NCI-H187 (cell line): ENCODE results near the gene MCIDAS.

Experiments used
- DNase-seq, 2 experiments: peaks; one replicate each; lab custom pipeline; 2025; lab: John Stamatoyannopoulos, UW

Gene MCIDAS

DNA sequence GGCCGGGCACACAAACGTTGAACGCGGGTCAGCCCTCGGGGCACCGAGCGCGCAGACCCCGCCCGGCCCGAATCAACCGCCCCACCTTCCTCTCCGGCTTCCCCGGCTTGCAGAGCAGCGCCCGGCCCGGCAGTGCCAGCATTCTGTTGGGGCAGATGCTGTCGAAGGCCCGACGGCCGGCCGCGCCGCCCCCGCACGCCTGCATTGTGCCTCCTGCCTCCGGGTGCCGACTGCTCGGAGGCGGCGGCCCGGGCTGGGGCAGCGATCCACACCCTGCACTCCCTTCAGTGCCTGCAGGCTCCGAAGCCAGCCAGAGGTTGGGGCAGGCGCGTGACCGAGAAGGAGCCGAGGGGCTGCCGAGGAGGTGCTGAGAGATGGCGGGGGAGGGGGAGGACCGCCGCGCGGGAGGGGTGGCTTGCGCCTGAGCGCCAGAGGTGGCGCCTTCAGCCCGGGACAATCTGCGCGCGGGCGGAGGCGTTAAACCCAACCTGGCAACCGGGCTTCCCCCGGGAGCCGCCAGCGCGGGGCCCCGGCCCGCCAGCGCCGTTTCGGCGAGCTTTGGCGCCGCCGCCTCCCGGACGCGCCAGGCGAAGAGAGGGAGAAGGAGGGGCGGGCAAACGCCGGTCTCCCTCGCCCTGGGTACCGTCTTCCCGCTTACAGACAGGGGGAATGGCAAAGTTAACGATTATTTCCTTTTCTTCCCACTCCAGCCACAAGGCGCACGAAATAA is at the start of gene MCIDAS:
Gene MCIDAS, minus strand, starts transcription at position 382 of the 730 bp plus-strand sequence. Its CDS starts 177 bp downstream, at position 205.
- peak; percentile 41 to 77 for DNase-seq

DNA sequence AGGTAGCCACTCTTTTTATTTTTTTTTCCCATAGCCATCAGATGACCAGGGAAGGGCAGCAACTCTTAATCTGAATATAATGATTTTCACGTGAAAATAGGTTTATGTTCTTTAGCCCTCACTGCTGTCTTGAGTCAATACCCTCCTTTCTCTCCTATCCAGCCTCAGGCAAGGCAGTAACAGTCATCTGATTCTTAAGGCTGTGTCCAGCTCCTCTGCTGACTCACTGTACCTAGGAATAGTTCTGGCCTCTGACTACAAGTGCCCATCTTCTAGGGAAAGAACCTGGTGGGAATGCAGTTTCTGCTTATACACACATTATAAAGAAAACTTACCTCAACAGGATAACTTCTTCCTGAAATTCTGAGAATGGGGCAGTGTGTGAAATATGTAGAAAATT is 49.7 kb upstream of the MCIDAS start:
- no peak for DNase-seq

DNA sequence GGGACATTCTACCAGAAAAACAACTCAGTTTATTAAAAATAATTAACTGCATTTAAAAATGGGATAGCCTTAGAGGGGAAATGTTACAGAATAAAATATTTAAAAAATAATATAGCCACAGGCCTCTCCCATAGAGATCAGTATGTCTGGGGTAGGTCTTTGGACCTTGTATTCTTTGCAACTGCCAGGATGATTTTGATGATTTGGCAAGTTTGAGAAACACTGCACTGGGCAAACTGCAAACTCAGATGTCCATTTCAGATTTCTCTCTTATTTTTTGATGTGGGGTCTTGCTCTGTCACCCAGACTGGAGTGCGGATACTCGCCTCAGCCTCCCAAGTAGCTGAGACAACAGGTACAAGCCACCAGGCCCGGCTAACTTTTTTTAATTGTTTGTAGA is 31.2 kb upstream of the MCIDAS start:
- no peak for DNase-seq

DNA sequence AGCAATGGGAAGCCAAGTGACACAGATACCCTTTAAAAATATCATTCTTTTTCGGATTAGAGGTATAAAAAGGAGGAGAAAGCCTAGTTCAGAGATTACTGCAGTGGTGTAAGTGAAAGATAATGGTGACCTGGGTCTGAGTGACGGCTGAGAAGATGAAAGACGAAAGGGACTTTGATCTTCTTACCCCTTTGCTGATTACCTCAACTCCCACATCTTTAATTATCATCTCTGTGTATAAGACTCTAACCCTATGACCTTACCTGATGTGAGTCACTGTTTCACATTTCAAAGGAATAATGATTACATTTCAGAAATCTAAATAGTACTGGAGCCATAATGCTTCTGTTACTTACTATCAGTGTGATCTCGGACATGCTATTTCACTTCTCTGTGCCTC is 27.7 kb upstream of the MCIDAS start:
- no peak for DNase-seq

DNA sequence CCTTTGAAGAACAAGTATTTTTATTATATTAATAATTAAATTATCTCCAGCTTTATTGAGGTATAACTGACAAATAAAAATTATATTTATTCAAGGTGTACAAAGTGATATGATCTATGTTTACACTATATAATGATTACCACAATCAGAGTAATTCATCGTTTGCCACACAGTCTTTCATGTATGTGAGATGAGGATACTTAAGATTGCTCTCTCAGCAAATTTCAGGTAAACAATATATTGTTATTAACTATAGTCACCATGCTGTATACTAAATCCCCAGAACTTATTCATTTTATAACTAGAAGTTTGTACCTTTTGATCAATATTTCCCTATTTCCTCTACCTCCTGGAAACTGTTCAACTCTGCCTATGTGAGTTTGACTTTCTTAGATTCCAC is 22.9 kb upstream of the MCIDAS start:
- no peak for DNase-seq

DNA sequence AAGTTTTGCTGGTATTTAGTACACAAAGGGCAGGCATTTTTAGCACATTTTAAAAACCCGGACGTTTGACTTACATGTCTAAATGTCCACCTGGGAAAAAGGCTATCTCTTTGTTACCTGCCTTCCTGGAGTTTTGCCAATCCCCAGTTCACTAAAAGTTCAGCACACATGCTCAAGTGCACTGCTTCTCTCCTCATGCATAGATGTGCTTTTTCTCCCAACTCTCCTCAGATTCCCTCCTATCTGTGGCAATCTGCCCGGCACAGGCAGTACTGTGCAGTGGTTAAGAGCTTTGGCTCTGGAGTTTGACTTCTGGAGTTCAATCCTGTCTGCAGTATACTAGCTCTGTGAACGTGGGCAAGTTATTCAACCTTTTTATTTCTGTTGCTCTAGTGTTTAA is 14.6 kb upstream of the MCIDAS start:
- DNase-seq: no peak

DNA sequence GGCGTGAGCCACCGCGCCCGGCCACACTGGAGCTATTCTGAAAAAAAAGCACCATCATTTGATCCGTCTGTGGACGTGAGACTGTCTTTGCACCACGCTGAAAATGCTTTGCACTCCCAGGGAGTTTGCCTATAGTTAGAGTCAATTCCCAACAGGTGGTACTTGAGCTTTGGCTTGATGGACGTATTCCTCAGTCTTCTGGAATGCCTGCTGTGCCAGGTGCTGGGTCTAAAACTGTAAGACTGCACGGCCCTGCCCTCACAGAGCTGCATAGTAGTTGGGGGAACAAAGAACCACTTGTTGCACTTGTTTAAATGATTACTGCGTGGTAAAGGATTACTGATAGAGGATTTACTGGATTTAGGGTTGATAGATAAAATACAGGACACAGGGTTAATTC is 9.7 kb upstream of the MCIDAS start:
- no peak for DNase-seq

DNA sequence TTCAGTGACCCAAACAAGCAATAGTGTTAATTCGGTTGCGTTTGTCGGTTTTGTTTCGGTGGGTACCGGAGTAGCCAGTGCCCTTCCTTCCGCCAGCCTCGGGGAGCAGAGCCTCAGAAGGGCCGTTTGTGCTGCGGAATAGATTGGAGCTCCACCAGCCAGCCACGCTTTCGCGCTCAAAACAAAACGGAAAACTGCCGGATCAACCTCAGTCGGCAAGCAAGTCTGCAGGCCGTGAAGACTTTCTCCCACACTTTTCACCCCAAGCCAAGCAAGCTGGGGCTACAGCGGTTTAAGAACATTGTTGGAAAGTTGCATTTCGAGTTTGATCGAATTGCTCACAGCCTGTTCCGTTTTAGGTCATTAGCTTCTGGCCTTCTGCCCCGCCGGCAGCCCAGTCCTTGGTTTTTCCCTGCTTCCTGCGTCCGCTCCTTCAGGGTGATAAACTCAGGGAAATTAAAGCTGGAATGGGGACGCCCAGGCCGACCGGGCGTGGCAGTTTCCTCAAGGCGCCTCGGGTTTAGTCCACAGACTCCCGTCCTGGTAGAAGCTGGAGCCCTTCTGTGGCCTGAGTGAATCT is 7.1 kb upstream of the MCIDAS start:
- no peak for DNase-seq

DNA sequence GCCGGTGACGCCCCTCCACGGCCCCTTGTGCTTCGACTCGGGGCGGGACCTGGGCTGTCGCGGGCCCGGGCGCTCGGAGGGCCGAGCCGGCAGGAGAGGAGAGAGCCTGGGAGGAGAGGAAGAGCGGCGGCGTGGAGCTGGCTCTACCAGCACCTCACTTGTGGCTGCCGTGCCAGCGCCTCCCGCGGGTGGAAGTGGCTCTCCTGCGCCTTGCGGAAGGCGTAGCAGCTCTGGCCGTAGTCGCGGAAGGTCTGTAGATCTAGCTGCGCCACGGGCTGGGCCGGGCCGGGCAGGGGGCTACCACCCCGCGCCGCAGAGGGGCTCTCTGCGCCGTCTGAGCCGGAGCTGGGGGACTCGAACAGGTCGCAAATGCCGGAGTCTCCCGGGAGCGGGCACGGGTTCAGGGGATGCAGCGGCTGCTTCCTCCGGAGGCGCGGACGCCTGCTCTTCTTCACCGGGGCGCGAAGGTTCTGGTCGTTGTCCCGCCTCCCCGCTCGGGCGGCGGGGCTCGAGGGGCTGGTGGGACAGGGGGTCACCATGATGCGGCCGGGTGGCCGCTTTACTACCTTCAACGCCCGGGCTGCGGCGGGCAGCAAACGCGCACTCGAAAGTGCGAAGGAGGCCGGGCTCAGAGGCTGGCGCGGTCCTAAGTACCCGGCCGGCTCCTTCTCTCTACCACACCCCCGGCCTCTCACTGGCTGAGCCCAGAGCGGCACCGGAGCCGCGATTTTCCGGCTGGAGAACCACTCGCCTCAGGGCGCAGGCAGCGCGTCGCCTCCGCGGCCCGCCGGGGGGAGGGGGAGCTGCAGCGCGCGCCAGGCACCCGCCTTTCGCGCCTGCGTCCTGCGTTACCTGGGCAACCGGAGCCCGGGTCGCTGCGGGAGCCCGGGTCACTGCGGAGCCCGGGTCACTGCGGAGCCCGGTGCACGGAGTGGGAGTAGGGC is 6.1 kb upstream of the MCIDAS start, which contains the start of gene CCNO:
Gene CCNO, minus strand, starts transcription at position 624 of the 944 bp plus-strand sequence. Its CDS starts 85 bp downstream, at position 539.
- peak; percentile 61 to 79 for DNase-seq

DNA sequence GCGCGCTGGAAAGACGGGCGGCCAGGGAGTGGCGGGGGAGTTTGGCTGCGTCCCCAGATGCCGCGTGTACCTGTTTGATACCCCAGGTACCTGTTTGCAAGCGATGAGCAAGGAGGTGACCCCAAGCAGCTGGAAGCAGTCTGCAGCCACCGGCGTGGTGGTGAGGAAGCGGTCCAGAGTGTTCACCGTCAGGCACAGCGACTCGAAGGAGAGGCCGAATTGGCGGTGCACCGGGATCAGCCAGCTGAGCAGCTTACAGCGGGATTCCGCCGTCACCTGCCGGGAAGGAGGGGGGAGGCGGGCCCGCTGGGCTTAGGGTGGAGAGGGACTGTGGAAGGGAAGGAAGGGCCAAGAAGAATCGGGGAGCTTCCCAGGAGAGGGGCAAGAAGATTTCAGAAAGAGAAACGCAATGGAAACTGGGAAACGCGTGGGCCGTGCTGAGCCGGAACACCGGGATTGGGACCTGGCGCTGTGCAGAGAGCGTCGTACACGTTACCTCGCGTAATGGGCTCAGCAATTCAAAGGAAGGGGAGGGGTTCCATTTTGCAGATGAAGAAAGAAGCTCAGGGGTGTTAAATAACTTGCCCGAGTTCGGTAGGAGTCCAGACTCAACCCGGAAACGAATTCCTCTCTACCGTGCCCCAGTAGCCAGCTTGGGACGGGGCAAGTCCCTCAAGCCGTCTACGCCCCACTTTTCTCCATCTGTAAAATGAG is 5.3 kb upstream of the MCIDAS start:
- peak; percentile 48 to 51 for DNase-seq

DNA sequence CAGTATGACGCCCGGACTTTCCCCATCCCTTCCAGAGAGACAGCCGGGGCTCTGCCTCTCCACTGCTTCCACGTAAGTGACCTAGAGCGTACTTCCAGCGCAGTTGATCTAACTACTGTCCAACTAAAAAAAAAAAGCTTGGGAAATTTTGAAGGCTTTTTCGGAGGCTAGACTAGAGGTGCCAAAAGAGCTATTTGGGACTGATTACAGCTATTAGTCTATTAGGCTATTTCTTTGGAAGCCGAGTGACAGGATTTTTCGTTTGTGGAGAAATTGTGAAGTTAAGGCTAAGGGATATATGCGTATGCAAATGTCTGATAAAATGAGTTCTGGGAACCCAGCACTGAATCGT is 4.8 kb upstream of the MCIDAS start:
- DNase-seq: no peak

DNA sequence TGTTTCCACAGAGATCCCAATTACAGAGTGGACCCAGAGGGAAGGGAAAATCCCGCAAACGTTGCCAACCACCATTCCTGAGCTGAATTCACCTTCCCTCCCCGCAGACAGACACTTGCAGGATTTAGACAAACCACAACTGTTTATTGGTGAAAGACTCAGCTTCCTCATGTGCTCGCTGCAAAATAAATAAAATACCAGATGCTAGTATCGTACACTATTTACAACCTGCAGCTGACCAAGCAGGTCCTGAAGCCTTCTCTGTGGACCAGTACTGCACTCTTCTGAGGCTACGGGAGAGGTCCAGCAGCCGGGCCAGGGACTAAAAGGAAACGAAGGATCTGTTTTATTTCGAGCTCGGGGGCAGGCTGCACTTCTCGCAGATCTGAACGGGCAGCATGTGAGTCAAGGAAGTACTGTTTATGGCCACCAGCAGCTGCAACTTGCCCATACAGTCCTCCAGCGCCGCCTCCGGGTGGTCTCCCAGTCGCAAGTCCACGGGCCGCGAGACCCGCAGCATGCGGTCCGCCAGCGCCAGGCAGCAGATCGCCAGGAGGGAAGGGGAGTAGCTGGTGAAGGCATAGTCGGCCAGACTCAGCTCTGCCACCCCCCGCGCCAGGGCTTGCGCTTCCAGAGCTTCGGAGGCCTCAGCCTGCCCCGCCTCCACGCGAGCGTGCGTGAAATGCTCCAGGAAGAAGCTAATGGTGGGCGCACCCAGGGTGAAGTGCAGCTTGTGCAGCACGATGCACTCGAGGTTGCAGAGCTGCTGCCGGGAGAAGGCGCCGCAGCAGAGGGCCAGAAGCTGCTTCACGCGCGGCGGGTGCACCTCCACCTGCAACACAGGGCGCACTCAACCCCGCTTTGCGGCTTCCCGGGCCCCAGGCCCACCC is 4.2 kb upstream of the MCIDAS start:
- no peak for DNase-seq

DNA sequence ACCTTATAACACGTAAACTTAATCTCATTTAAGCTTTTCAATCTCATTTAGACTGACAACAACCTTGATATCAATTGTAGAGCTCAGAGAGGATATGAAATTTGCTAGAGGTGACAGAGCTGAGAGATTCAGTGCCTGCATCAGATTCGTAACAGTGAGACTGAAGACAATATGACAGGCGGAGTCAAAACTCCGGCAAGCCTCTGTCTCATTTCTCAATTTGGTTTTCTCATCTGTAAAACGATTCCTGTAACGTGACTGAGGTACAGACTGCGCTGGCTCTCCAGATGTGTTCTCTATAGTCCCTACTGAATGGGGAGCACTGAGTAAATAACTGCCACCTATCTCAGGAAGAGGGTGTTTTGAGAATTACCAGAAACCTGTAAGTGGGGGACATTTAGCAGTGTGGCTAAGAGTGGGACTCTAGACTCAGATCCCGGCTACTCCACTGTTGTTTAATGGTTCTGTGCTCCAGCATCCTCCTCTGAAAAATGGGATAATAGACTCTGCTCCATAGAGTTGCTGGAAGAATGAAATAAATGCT is 3.0 kb upstream of the MCIDAS start:
- no peak for DNase-seq

DNA sequence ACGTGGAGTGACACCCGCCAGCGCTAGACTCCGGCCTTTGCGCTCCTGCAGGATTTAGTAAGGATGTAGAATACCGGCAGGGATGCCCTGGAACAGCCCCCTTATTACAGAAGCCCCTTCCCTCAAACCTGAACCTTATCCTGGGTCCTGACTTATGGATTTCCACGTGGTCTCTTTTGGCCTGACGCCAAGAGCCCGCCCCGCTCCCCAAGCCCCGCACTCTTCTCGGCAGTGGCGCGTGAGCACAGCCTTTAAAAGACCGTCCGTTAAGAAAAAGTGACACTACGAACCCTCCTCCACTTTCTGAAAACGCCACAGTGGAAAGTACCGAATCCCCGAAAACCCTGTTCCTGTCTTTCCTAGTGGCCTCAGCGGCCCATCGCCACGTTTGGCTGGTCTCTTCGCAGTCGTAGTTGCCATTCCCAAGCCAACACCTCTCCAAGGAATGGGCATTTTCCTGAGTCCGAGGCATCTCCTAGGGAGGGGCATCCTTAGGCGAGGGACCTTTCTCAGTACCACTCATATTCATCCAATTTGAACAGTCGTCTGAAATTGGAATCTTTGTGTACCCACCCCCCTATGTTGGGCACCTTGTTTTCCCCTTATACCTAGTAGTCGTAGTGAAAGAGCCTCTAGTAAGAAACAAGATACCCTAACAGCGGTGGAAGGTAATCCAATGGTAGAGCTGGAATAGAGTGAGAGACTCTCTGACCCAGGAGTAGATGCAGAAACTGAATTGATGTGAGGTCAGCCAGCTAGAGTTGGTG is 732 bp upstream of the MCIDAS start:
- no peak for DNase-seq

DNA sequence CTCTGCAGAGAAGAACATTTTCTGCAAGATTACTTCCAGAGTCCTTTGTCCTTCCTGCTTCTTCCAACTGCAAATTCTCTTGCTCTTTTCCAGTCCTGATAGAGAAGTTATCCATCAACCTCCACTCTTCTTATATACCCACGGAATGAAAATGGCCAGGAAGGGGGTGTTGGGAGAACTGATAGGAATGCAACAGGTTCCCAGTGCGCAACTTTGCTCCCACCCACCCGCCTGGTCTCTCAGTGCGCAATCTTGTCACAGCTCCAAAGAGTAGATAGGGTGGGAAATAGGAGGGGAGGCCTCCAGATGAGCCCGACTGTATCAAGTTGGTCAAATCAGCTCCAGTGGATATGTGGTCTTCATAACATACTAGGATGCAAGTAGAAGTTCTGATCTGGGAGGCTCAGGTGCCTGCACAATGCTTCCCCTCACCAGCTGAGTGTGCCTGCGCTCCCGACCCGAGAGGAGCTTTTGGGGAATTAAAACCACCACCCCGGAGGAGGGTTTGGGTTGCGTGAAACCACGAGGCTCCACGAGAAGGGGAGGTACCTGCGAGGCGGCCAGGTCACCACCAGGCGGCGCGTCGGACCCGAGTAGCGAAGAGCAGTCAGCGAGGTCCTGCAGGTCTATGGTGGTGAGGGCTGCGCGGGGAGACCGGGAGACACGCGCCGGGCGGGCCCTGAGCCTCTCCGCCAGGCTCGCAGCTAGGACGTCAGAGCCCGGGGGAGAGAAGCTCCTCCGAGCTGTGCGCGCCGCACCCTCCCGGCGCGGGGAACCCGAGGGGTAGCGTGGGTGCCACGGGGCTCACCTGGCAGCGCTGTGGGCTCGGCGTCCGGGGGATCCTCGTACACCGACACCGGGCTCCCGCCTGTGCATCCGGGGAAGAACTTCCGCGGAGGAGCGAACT is 835 bp downstream of the MCIDAS start:
- peak; percentile 44 to 61 for DNase-seq

DNA sequence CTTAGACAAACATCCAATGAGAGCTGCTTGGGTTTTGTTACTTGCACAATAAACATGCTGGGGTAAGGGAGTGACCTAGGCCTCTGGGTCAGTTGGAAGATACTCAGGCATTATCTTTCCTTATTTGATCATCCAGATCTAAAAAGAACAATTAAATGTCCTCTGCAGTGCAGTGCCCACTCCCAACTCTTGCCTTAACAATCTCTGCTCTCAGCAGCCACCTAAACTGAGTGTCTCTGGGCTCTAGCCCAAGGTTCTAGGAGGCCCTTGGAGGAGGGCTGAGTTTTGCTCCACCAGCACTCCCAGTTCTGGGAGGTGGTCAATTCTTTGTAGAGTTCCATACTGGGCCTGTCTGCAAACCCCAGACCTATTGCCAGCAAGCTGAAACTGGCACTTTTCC is 1.8 kb downstream of the MCIDAS start:
- DNase-seq: no peak

DNA sequence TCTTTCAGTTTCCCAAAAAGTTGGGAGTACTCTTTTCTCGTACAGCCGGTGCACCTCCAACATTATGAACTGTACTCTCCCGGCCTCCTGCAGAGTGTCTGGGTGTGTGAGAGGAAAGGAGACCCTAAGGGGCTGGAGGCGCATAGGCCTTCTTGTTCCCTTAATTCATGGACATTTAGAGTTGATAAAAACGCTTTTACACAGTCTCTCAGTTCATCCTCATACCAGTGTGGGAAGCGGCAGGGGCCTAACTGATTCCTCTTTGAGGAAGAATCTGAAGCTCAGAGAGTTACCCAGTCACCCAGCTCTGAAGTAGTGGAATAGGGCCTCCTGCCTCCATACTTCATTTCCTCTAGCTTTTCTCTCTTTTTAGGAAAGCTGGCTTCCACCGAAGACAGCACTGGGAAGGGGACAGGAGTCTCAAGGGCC is 3.3 kb downstream of the MCIDAS start:
- DNase-seq: no peak

DNA sequence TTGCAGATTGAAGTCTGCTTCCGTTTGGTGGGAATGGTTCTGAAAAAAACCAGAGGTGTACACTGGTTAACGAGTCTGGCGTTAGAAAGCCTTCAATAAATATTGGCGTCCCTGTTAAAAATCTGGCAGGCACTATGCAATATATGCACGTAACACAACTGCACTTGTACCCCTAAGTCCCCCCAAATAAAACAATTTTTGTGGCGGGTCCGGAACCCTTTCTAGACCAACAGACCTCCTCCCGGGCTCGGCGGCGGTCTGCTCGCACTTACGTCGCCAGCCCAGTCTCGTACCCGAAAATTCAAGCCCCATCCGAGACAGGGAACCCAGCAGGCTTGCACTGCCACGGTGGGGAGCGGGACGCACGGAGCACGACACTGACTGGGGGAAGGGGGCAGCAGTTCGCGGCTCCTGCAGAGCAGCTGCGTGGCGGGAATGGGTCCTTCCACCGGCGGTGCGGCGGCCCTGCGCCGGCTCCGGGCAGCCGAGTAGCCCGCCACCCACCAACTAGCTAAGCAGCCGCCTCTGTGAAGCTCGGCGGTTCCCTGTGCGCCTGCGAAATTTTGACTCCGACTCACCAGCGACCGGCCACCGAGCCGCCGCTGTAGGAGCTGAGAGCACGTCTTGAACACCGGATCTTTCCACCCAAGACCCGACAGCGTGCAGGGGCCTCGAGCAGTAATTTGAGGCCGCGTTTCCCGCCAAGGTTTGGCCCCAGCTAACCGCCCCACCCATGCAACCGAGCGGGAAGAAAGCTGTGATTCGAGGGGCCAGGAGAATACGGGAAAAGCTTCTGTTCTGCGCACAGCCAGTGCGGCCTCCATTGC is 3.9 kb downstream of the MCIDAS start:
- DNase-seq: no peak
